Ovary (tissue), 9 donors: Measurements from ENCODE around the gene ARHGAP21. TPM values are rescaled to one million over a fixed set of nuclear protein-coding genes. Genes with fewer than 3 reads are reported as not detected.

Source experiments
- DNase-seq, 5 donors: peaks; one replicate each; pipeline ENCODE4 v3.0.0-alpha.2; 2019 to 2020
- H3K27ac ChIP-seq, 2 donors: fragments of 200-600 bp; one replicate each; pipeline versions ENCODE4 v1.5.1 to v1.8.0; 2019 to 2022
- H3K27me3 ChIP-seq: fragments of 200-600 bp; one replicate; pipeline ENCODE4 v1.8.0; 2022
- H3K36me3 ChIP-seq: fragments of 200-600 bp; sonication (generic); one replicate; pipeline ENCODE4 v1.5.1; 2019
- H3K4me1 ChIP-seq: one replicate; pipeline ENCODE4 v1.8.1; 2013; ENCODE audit warnings: mild to moderate bottlenecking, moderate library complexity; ENCODE audit not compliant: insufficient read depth
- H3K4me3 ChIP-seq: fragments of 200-600 bp; sonication (generic); one replicate; pipeline ENCODE4 v1.5.1; 2017
- H3K9me3 ChIP-seq, 2 donors: fragments of 200-600 bp in 1 of 2; sonication (generic) in 1 of 2; one replicate each; pipeline versions ENCODE4 v1.5.1 to v1.8.1; 2013 to 2019; ENCODE audit warnings: mild to moderate bottlenecking in 1 of 2, moderate library complexity in 1 of 2
- EP300 ChIP-seq: sonication (generic); formaldehyde crosslinking; IDR thresholded peaks from one replicate; pipeline ENCODE4 v1.6.1; 2017; ENCODE audit warnings: antibody characterized with exemption
- POLR2A ChIP-seq: fragments of 450-650 bp; IDR thresholded peaks from one replicate; pipeline ENCODE4 v1.6.1; 2017; ENCODE audit warnings: antibody characterized with exemption, mild to moderate bottlenecking, moderate library complexity
- WGBS, 3 donors: extraction: QIAGEN DNeasy Blood & Tissue Kit in 1 of 3; methylation state at CpG; one replicate each; pipeline versions ENCODE4 v1.1.5 to v1.1.7; 2013 to 2017; 5-methylcytosine and 5-hydroxymethylcytosine counted together
- intact Hi-C, 4 donors: fragments of 100-400 bp; cut with DNase I; formaldehyde crosslinking; loops; one replicate each; pipeline versions ENCODE4 v1.11.0 to v1.15.1; 2022 to 2023
- polyA plus RNA-seq, 2 donors: library from polyadenylated mRNA; stranded (reverse); fragments of 200-250 nt in 1 of 2; fragments of 350-450 nt in 1 of 2; fragmentation: Illumina TruSeq in 1 of 2; extraction: RNeasy Lipid Tissue Mini Kit (QIAGEN cat#74804) in 1 of 2; gene quantifications; one replicate each; pipeline ENCODE4 v1.2.3, GENCODE V29; 2013 to 2014
- total RNA-seq, 7 donors: library from RNA; depleted of rRNA in 2 of 7; stranded (reverse); fragments of >200 nt in 2 of 7; fragmentation: NEBNext Ultra II Directional in 3 of 7; extraction: Animal tissue kit (Norgen Biotek cat#: 25700) in 3 of 7; gene quantifications; one replicate each; pipeline versions ENCODE4 v1.1.0 to v1.2.4, GENCODE V29; 2016 to 2023
- TF ChIP-seq, protein P1 (sequence below), 3 donors: fragments of 450-650 bp in 2 of 3; fragments of 200-600 bp in 1 of 3; IDR thresholded peaks; one replicate each; pipeline versions ENCODE4 v1.5.1 to v1.8.0; 2016 to 2022; ENCODE audit warnings: antibody characterized with exemption in 3 of 3, mild to moderate bottlenecking in 1 of 3
- donor health status: DM: no; HTN: no; CAD: no; lungs with moderate emphysema.
- donor health status: DM: no; HTN: no; CAD: no.
- donor health status: Bipolar disorder and iron deficiency.
- donor health status: DM: yes; HTN: yes; CAD: no.
- donor health status: DM: no; HTN: no; CAD: no.
- donor health status: DM: yes; HTN: yes; CAD: no.

ARHGAP21 gene
- total and polyA plus RNA-seq, 9 donors, result 36.3 to 166 (median 82.6) TPM

DNA sequence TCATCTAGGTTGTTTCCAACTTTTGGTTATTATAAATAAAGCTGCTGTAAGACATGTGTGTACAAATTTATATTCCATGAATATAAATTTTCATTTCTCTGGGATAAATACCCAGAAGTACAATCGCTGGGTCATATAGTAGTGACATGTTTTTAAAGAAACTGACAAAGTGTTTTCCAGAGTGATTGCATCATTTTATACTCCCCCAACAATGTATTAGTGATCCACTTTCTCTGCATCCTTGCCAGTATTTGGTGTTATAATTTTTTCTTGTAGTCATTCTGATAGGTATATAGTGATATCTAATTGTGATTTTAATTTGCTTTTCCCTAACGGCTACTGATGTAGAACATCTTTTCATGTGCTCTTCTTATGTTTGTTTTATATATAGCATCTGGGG, 27.0 kb upstream of the ARHGAP21 start:
- intact Hi-C loops, result no loop called here
- TF ChIP-seq EP300 (no peak), POLR2A (no peak)
- TF ChIP-seq, protein P1, sequence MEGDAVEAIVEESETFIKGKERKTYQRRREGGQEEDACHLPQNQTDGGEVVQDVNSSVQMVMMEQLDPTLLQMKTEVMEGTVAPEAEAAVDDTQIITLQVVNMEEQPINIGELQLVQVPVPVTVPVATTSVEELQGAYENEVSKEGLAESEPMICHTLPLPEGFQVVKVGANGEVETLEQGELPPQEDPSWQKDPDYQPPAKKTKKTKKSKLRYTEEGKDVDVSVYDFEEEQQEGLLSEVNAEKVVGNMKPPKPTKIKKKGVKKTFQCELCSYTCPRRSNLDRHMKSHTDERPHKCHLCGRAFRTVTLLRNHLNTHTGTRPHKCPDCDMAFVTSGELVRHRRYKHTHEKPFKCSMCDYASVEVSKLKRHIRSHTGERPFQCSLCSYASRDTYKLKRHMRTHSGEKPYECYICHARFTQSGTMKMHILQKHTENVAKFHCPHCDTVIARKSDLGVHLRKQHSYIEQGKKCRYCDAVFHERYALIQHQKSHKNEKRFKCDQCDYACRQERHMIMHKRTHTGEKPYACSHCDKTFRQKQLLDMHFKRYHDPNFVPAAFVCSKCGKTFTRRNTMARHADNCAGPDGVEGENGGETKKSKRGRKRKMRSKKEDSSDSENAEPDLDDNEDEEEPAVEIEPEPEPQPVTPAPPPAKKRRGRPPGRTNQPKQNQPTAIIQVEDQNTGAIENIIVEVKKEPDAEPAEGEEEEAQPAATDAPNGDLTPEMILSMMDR (IDR thresholded peaks at IDR 0.05), result no peak
- H3K9me3 ChIP-seq, result no peaks in the 10 kb centered on the region
- no peaks in the 10 kb centered on the region for H3K4me1 ChIP-seq
- no peaks in the 10 kb centered on the region for H3K36me3 ChIP-seq
- H3K27ac ChIP-seq, result no peak overlapping the region
- 74 to 83% (median 82%) methylated on average over 2 of the region's 2 CpGs for WGBS, 3 donors
- H3K27me3 ChIP-seq, result no peaks in the 10 kb centered on the region
- DNase-seq, result no peak
- H3K4me3 ChIP-seq, result no peak overlapping the region

DNA sequence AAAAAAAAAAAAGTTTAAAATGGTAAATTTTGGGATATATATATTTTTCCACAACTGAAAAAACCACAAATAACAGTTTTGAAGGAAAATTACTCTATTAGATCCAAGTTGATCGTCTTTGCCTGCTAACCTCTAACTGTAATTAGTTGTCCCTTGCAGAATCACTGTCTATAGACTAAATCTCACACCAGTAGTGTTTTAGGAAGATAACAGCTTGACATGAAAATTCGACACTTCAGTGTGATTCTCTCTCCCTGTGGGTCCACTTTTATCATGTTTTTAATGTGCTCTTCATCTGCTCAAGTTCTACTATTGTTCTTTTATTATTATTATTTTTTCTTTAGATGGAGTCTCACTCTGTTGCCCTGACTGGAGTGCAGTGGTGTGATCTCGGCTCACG, 24.5 kb upstream of the ARHGAP21 start:
- 87 to 96% (median 88%) methylated on average over 4 of the region's 4 CpGs for WGBS, 3 donors
- intact Hi-C loops, result no loop called here

DNA sequence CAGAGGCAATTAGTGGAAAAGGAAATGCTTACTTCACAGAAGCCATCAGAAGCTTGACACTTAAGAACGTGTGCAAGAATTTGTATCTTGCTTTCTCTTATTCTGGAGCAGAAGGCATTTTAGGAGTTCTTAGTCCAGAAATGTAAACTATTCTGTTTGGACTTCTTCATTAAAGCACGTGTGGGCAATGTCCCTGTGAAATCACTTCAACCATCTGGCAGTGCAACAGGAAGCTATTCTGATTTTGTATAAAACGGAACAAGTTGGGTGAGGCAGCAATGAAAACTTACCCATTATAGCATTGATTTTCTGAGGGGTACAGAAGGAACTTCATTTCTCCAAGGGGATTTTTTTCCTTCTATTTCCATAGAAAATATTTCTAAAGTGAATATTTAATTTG, 21.3 kb upstream of the ARHGAP21 start:
- Histone ChIP-seq H3K4me3 (no peak overlapping the region), H3K27me3 (no peaks in the 10 kb centered on the region), H3K27ac (no peak overlapping the region), H3K36me3 (no peaks in the 10 kb centered on the region), H3K9me3 (no peaks in the 10 kb centered on the region), H3K4me1 (no peaks in the 10 kb centered on the region)
- 4 to 7% (median 4%) methylated on average over 3 of the region's 3 CpGs for WGBS, 3 donors
- TF ChIP-seq POLR2A (no peak), EP300 (no peak)
- TF ChIP-seq, protein P1 (IDR thresholded peaks at IDR 0.05), result no peak
- no peak for DNase-seq
- intact Hi-C loops, result no loop called here

More for the DNA sequence above, 24.5 kb upstream of the ARHGAP21 start:
- Histone ChIP-seq H3K27me3 (no peaks in the 10 kb centered on the region), H3K9me3 (no peaks in the 10 kb centered on the region), H3K4me3 (no peak overlapping the region), H3K27ac (no peak overlapping the region), H3K4me1 (no peaks in the 10 kb centered on the region), H3K36me3 (no peaks in the 10 kb centered on the region)
- no peak for DNase-seq
- TF ChIP-seq, protein P1 (IDR thresholded peaks at IDR 0.05), result no peak
- TF ChIP-seq EP300, result no peak
- TF ChIP-seq POLR2A, result no peak

DNA sequence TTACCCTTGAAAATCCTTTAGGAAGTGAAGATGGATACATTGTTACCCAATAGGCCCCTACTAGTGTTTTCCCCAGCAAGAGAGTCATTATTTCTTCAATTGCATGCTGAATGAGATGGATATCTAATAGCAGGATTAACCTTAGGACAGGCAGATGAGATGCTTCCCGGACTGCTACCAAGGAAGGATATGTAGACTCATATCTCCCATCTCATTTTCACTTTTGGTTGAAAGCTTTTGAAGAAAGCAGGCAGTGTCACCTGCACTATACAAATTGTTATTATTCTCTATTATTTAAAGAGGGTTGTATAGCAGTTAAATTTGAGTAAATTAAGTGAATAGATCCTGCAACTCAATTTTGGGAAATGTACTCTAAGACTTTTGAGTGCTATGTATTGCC, 17.0 kb upstream of the ARHGAP21 start:
- DNase-seq, result no peak
- no peaks in the 10 kb centered on the region for H3K36me3 ChIP-seq
- WGBS, 3 donors, result 93 to 100% (median 97%) methylated on average over 1 of the region's 1 CpG
- H3K4me3 ChIP-seq, result no peak overlapping the region
- TF ChIP-seq EP300 (no peak), POLR2A (no peak)
- TF ChIP-seq, protein P1 (IDR thresholded peaks at IDR 0.05), result no peak
- H3K27ac ChIP-seq, result no peak overlapping the region
- no peaks in the 10 kb centered on the region for H3K4me1 ChIP-seq
- intact Hi-C loops, result no loop called here
- no peaks in the 10 kb centered on the region for H3K27me3 ChIP-seq
- no peaks in the 10 kb centered on the region for H3K9me3 ChIP-seq

DNA sequence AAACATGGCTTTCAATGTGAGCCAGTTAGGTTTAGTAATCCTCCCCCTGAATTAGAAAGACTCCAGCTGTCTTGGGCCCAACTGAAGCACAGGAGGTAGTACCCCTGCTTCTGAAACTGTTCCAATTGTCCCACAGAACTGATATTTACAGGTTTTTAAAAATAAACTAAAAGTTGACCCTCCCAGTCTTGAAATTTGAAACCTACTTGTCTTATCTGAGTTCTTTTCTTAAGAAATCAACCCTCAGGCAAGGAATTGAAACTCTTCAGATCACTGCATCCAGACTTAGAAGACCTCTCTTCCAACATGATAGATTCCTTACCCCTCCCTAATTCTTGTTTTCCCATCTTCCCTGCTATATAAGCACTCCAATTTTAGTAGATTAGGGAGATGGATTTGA, 13.3 kb upstream of the ARHGAP21 start:
- no peak overlapping the region for H3K27ac ChIP-seq
- DNase-seq, result no peak
- no peak overlapping the region for H3K4me3 ChIP-seq
- H3K4me1 ChIP-seq, result no peaks in the 10 kb centered on the region
- H3K9me3 ChIP-seq, result no peaks in the 10 kb centered on the region
- H3K27me3 ChIP-seq, result no peaks in the 10 kb centered on the region
- intact Hi-C loops, result no loop called here
- TF ChIP-seq, protein P1 (IDR thresholded peaks at IDR 0.05), result no peak
- TF ChIP-seq POLR2A (no peak), EP300 (no peak)
- H3K36me3 ChIP-seq, result no peaks in the 10 kb centered on the region
